Spleen (tissue), 11 donors: ENCODE measurements around the gene PRRX2. TPM values are rescaled to one million over a fixed set of nuclear protein-coding genes. Genes with fewer than 3 reads are reported as not detected.

Source experiments
- DNase-seq: peaks from one replicate; pipeline ENCODE4 v3.0.0-alpha.2; 2020
- H3K27ac ChIP-seq, 8 donors: fragments of 200-600 bp; sonication (generic) in 7 of 8; 1 replicate in 4 of 8; 2 replicates in 4 of 8; pipeline versions ENCODE4 v1.5.0 to v1.8.0; 2016 to 2021; ENCODE audit warnings: inconsistent platforms in 4 of 8, mild to moderate bottlenecking in 4 of 8, moderate library complexity in 1 of 8
- H3K27me3 ChIP-seq, 7 donors: fragments of 200-600 bp; sonication (generic) in 6 of 7; replicated peaks in 1 of 7; 1 replicate in 4 of 7; 2 replicates in 3 of 7; pipeline versions ENCODE4 v1.5.0 to v1.8.0; 2016 to 2021; ENCODE audit warnings: inconsistent platforms in 3 of 7, mild to moderate bottlenecking in 1 of 7
- H3K36me3 ChIP-seq, 6 donors: fragments of 200-600 bp; sonication (generic) in 5 of 6; 1 replicate in 4 of 6; 2 replicates in 2 of 6; pipeline versions ENCODE4 v1.5.0 to v1.8.0; 2016 to 2021; ENCODE audit warnings: inconsistent platforms in 2 of 6
- H3K4me1 ChIP-seq, 6 donors: fragments of 200-600 bp; sonication (generic) in 5 of 6; 1 replicate in 3 of 6; 2 replicates in 3 of 6; pipeline versions ENCODE4 v1.5.0 to v1.8.0; 2016 to 2021; ENCODE audit warnings: inconsistent platforms in 3 of 6
- H3K4me3 ChIP-seq, 8 donors: fragments of 200-600 bp; sonication (generic) in 7 of 8; 1 replicate in 4 of 8; 2 replicates in 4 of 8; pipeline versions ENCODE4 v1.5.0 to v1.8.0; 2016 to 2021; ENCODE audit warnings: inconsistent platforms in 4 of 8, mild to moderate bottlenecking in 4 of 8, moderate library complexity in 2 of 8
- H3K9me3 ChIP-seq, 8 donors: fragments of 200-600 bp; sonication (generic) in 7 of 8; 1 replicate in 4 of 8; 2 replicates in 4 of 8; pipeline versions ENCODE4 v1.5.0 to v1.8.0; 2016 to 2021; ENCODE audit warnings: inconsistent platforms in 4 of 8
- POLR2A ChIP-seq, 3 donors: fragments of 450-650 bp; IDR thresholded peaks; one replicate each; pipeline ENCODE4 v1.5.1; 2017; ENCODE audit warnings: antibody characterized with exemption in 3 of 3, mild to moderate bottlenecking in 1 of 3
- POLR2AphosphoS5 ChIP-seq, 3 donors: sonication (generic); formaldehyde crosslinking; IDR thresholded peaks; one replicate each; pipeline ENCODE4 v1.5.1; 2017; ENCODE audit warnings: antibody characterized with exemption in 3 of 3
- WGBS, 5 donors: extraction: QIAGEN DNeasy Blood & Tissue Kit in 3 of 5; methylation state at CpG; one replicate each; pipeline versions ENCODE4 v1.1.5 to v1.1.7; 2013 to 2018; 5-methylcytosine and 5-hydroxymethylcytosine counted together
- intact Hi-C: fragments of 100-400 bp; cut with DNase I; formaldehyde crosslinking; loops from one replicate; pipeline ENCODE4 v1.15.0; 2023; ENCODE audit warnings: low total_unique reads
- polyA plus RNA-seq, 3 donors: library from polyadenylated mRNA; stranded (reverse); fragments of 200-250 nt; gene quantifications; one replicate each; pipeline ENCODE4 v1.2.1, GENCODE V29; 2013
- total RNA-seq, 7 donors: library from RNA; depleted of rRNA in 3 of 7; stranded (reverse); fragments of >200 nt in 3 of 7; fragmentation: NEBNext Ultra II Directional in 4 of 7; extraction: Animal tissue kit (Norgen Biotek cat#: 25700) in 4 of 7; gene quantifications; one replicate each; pipeline versions ENCODE4 v1.1.0 to v1.2.1, GENCODE V29; 2016 to 2021
- TF ChIP-seq, protein P1 (sequence below), 11 experiments: fragments of 200-600 bp in 7 of 11; fragments of 450-650 bp in 4 of 11; sonication (generic) in 4 of 11; IDR thresholded peaks in 8 of 11; conservative IDR thresholded peaks in 3 of 11; 1 replicate in 7 of 11; 2 replicates in 4 of 11; pipeline versions ENCODE4 v1.4.0 to v1.8.0; 2016 to 2021; ENCODE audit warnings: antibody characterized with exemption in 11 of 11, inconsistent platforms in 4 of 11, mild to moderate bottlenecking in 1 of 11
- donor health status: healthy with polysubstance abuse.
- donor health status: DM: no; HTN: no; CAD: no; lungs with moderate emphysema.
- donor health status: DM: no; HTN: no; CAD: no.
- donor health status: Bipolar disorder and iron deficiency.
- donor health status: healthy.
- donor health status: DM: no; HTN: no; CAD: no.
- donor health status: DM: yes; HTN: yes; CAD: no.

PRRX2 gene
- total and polyA plus RNA-seq, 10 donors, result 0.32 to 1.5 (median 0.54) TPM; not detected in 5

GRCh38 chr9:129637673-129638439, 27.6 kb upstream of the PRRX2 start:
- intact Hi-C loops, result no loop called here
- peaks cover 15 to 92% (median 55%) of the 10 kb centered on the region in 6 donors for H3K4me1 ChIP-seq
- H3K4me3 ChIP-seq, result no peak overlapping the region
- no peaks in the 10 kb centered on the region for H3K27me3 ChIP-seq
- H3K9me3 ChIP-seq, result no peaks in the 10 kb centered on the region
- no peak for DNase-seq
- H3K27ac ChIP-seq, result peak overlapping the region in 5 of 8 donors; percentile 49 to 67 (median 58)
- TF ChIP-seq POLR2A (IDR thresholded peaks at IDR 0.05) (no peak), POLR2AphosphoS5 (IDR thresholded peaks at IDR 0.05) (peak in 2 of 3 donors; percentile 28 to 78)
- peaks cover 0 to 71% (median 65%) of the 10 kb centered on the region in 6 donors for H3K36me3 ChIP-seq
- WGBS, 5 donors, result 71 to 84% (median 77%) methylated on average over 24 to 29 of the region's 29 CpGs

DNA sequence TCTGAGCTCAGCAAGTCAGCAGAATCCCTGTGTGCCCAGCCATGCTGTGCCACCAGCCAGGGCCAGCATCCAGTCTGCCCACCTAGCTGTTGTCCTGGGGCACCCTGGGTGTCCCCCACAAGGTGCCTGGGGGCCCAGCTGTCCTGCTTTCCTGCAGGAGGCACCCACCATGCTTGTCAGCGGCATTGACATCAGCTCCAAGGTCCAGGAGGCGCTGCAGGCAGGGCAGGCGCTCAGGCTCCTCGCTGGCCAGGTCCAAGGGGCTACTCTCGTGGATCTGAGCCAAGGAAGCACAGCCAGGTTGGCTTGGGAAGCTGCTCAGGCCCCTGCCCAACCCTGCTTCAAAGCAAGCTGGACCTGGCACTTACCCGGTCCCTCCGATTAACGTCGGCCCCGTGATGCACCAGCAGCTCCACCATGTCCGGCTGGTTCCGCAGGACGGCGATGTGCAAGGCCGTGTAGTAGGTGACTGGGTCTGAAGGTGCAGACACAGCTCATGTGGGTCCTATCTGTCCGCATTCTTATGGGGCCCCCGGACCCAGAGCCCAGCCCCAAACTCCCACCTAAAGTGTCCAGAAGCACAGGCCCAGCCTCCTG, 26.3 kb upstream of the PRRX2 start:
- Histone ChIP-seq H3K36me3 (peaks cover 0 to 59% (median 52%) of the 10 kb centered on the region in 6 donors), H3K27ac (no peak overlapping the region)

GRCh38 chr9:129639756-129640085, 25.7 kb upstream of the PRRX2 start:
- Histone ChIP-seq H3K36me3 (peaks cover 0 to 53% (median 46%) of the 10 kb centered on the region in 6 donors), H3K27ac (peak overlapping the region in 1 of 8 donors; percentile 18), H3K4me3 (no peak overlapping the region), H3K4me1 (peaks cover 15 to 78% (median 51%) of the 10 kb centered on the region in 6 donors), H3K27me3 (no peaks in the 10 kb centered on the region), H3K9me3 (no peaks in the 10 kb centered on the region)
- intact Hi-C loops, result loop anchor here (10.0 kb wide), 1 partner anchor 145 kb away; no protein-coding TSS in a partner anchor
- 72 to 88% (median 86%) methylated on average over 9 to 12 of the region's 12 CpGs for WGBS, 5 donors
- no peak for TF ChIP-seq POLR2A (IDR thresholded peaks at IDR 0.05)
- TF ChIP-seq POLR2AphosphoS5 (IDR thresholded peaks at IDR 0.05), result no peak
- TF ChIP-seq, protein P1, sequence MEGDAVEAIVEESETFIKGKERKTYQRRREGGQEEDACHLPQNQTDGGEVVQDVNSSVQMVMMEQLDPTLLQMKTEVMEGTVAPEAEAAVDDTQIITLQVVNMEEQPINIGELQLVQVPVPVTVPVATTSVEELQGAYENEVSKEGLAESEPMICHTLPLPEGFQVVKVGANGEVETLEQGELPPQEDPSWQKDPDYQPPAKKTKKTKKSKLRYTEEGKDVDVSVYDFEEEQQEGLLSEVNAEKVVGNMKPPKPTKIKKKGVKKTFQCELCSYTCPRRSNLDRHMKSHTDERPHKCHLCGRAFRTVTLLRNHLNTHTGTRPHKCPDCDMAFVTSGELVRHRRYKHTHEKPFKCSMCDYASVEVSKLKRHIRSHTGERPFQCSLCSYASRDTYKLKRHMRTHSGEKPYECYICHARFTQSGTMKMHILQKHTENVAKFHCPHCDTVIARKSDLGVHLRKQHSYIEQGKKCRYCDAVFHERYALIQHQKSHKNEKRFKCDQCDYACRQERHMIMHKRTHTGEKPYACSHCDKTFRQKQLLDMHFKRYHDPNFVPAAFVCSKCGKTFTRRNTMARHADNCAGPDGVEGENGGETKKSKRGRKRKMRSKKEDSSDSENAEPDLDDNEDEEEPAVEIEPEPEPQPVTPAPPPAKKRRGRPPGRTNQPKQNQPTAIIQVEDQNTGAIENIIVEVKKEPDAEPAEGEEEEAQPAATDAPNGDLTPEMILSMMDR (IDR thresholded peaks at IDR 0.05 in 8 of 11, conservative IDR thresholded peaks at IDR 0.05 in 3 of 11), result no peak
- DNase-seq, result no peak

More for the DNA sequence above, 26.3 kb upstream of the PRRX2 start:
- Histone ChIP-seq H3K9me3 (no peaks in the 10 kb centered on the region), H3K4me3 (no peak overlapping the region), H3K4me1 (peaks cover 15 to 81% (median 52%) of the 10 kb centered on the region in 6 donors), H3K27me3 (no peaks in the 10 kb centered on the region)
- intact Hi-C loops, result no loop called here
- WGBS, 5 donors, result 94 to 100% (median 95%) methylated on average over 4 to 17 of the region's 17 CpGs
- peak; percentile 4 to 80 (median 46) for TF ChIP-seq POLR2AphosphoS5 (IDR thresholded peaks at IDR 0.05)
- TF ChIP-seq POLR2A (IDR thresholded peaks at IDR 0.05), result no peak
- TF ChIP-seq, protein P1 (IDR thresholded peaks at IDR 0.05 in 8 of 11, conservative IDR thresholded peaks at IDR 0.05 in 3 of 11), result no peak
- no peak for DNase-seq

DNA sequence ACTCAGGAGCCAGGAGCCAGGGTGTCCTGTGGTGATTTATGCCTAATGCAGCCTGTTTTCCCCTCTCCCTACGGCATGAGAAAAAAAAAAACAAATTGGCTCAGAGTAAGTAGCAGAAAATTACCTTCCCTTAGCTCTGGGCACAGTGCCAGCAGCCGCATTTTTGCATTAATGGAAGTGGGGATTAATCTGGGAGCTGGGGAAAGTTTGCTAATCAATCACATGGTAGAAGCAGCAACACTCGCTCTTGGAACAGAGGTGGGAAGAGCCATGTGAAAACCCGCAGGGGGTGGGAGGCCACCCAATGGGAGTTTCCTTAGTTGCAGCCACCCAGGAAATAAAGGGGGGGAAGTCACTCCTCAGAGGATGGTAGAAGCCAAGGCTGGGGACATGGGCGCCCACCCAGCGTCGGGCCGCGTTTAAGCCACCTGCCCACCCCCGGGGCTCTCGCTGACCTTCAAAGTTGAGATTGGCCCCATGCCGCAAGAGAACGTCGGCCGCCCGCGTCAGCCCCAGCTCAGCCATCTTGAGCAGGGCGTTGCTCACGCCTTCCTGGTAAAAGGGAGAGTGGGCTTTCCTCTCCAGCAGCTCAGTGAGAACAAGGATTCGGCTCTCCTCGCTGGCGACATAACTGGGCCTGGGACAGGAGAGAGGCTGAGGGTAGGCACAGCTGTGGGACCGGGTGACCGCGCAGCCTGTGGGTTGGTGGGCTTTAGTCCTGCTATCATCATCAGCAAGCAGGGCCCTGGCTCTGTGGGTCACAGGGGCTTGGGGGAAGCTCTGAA, 25.2 kb upstream of the PRRX2 start:
- peaks cover 15 to 72% (median 48%) of the 10 kb centered on the region in 6 donors for H3K4me1 ChIP-seq
- no peak for DNase-seq
- no peaks in the 10 kb centered on the region for H3K9me3 ChIP-seq
- peak overlapping the region in 1 of 8 donors; percentile 18 for H3K27ac ChIP-seq
- no peaks in the 10 kb centered on the region for H3K27me3 ChIP-seq
- WGBS, 5 donors, result 72 to 88% (median 81%) methylated on average over 16 to 25 of the region's 25 CpGs
- intact Hi-C loops, result loop anchor here (10.0 kb wide), 1 partner anchor 145 kb away; no protein-coding TSS in a partner anchor
- H3K36me3 ChIP-seq, result peaks cover 0 to 47% (median 41%) of the 10 kb centered on the region in 6 donors
- peak in 1 of 3 donors; percentile 61 for TF ChIP-seq POLR2AphosphoS5 (IDR thresholded peaks at IDR 0.05)
- TF ChIP-seq POLR2A (IDR thresholded peaks at IDR 0.05), result no peak
- peak overlapping the region in 6 of 8 donors; percentile 74 to 98 (median 94) for H3K4me3 ChIP-seq
